ENCODE data around the gene MED12L.

- TF ChIP-seq CTCF (IDR thresholded peaks at IDR 0.05; ENCODE audit: low read length) (peak; percentile 44; the same call in 1 of the 2 replicates), EZH2 (IDR thresholded peaks at IDR 0.05; ENCODE audit: borderline replicate concordance, low read length) (no peak)
Observed at GRCh38 chr3:151426341-151426657, 340.8 kb downstream of the MED12L start.
